H1 (cell line): ENCODE data around the gene THAP7. TPM values are rescaled to one million over a fixed set of nuclear protein-coding genes. Genes with fewer than 3 reads are reported as not detected.

Experiments
- CTCF ChIA-PET: fragments of 300-600 bp; sonication (Branson Sonifier 250); formaldehyde crosslinking; loops from one replicate; lab custom pipeline; 2021; ENCODE audit not compliant: partially characterized antibody; lab: Charles Lee
- POLR2A ChIA-PET: fragments of 300-600 bp; sonication (Branson Sonifier 250); formaldehyde crosslinking; loops from one replicate; lab custom pipeline; 2021; ENCODE audit warnings: inconsistent platforms; ENCODE audit not compliant: partially characterized antibody; lab: Charles Lee
- DNase-seq, 2 experiments: peaks; one replicate each; pipeline versions ENCODE4 v3.0.0 to v3.0.0-alpha.2; 2010 to 2022; ENCODE audit warnings: low spot score in 2 of 2, low read depth in 1 of 2, mixed read lengths in 1 of 2
- FAIRE-seq: peaks from 2 replicates; lab custom pipeline; 2011; peaks lifted over from hg19 to GRCh38; lab: Jason Lieb, UNC
- H2AFZ ChIP-seq: 2 replicates; pipeline ENCODE4 v1.8.1; 2012; ENCODE audit warnings: low read length, inconsistent platforms
- H2AK5ac ChIP-seq: 2 replicates; pipeline ENCODE4 v1.6.1; 2013; ENCODE audit warnings: low read depth, low read length
- H2BK120ac ChIP-seq: replicated peaks from 2 replicates; pipeline ENCODE3; 2013; ENCODE audit warnings: low read depth, low read length, inconsistent platforms
- H2BK12ac ChIP-seq: 2 replicates; pipeline ENCODE4 v1.6.1; 2013; ENCODE audit warnings: low read depth, low read length
- H2BK15ac ChIP-seq: 2 replicates; pipeline ENCODE4 v1.6.1; 2013; ENCODE audit warnings: low read length
- H2BK20ac ChIP-seq: 2 replicates; pipeline ENCODE4 v1.6.1; 2013; ENCODE audit warnings: low read length
- H2BK5ac ChIP-seq: 2 replicates; pipeline ENCODE4 v1.6.1; 2013; ENCODE audit warnings: low read depth, low read length
- H3K14ac ChIP-seq: 2 replicates; pipeline ENCODE4 v1.6.1; 2013; ENCODE audit warnings: inconsistent platforms; ENCODE audit not compliant: insufficient read length
- H3K18ac ChIP-seq: 2 replicates; pipeline ENCODE4 v1.6.1; 2013; ENCODE audit warnings: low read length; ENCODE audit errors: extremely low read depth
- H3K23ac ChIP-seq: 2 replicates; pipeline ENCODE4 v1.6.1; 2013; ENCODE audit warnings: inconsistent platforms; ENCODE audit not compliant: insufficient read length
- H3K23me2 ChIP-seq: 2 replicates; pipeline ENCODE4 v1.6.1; 2013; ENCODE audit warnings: low read depth, low read length
- H3K27ac ChIP-seq: 2 replicates; pipeline ENCODE4 v1.6.1; 2011; ENCODE audit warnings: low read depth, low read length, inconsistent platforms
- H3K27me3 ChIP-seq, 4 experiments: replicated peaks in 1 of 4; 1 replicate in 1 of 4; 2 replicates in 3 of 4; pipeline versions ENCODE4 v1.6.1 to v1.8.1; 2011 to 2013; ENCODE audit warnings: low read length in 3 of 4, mild to moderate bottlenecking in 3 of 4, inconsistent platforms in 2 of 4, mixed read lengths in 2 of 4, moderate library complexity in 1 of 4; ENCODE audit not compliant: control insufficient read depth in 3 of 4, insufficient read depth in 3 of 4; ENCODE audit errors: extremely low read depth in 1 of 4
- H3K36me3 ChIP-seq, 4 experiments: 2 replicates each; pipeline versions ENCODE4 v1.6.1 to v1.8.1; 2011 to 2013; ENCODE audit warnings: mild to moderate bottlenecking in 4 of 4, low read length in 3 of 4, moderate library complexity in 2 of 4, control low read depth in 1 of 4, inconsistent platforms in 1 of 4; ENCODE audit not compliant: insufficient read depth in 4 of 4, control insufficient read depth in 2 of 4
- H3K4ac ChIP-seq: replicated peaks from 2 replicates; pipeline ENCODE3; 2013; ENCODE audit warnings: low read length, low read depth, mixed read lengths, inconsistent platforms; ENCODE audit not compliant: insufficient read length
- H3K4me1 ChIP-seq, 4 experiments: replicated peaks in 1 of 4; 1 replicate in 1 of 4; 2 replicates in 3 of 4; pipeline versions ENCODE4 v1.6.1 to v1.8.1; 2011 to 2013; ENCODE audit warnings: low read length in 3 of 4, inconsistent platforms in 2 of 4, mixed read lengths in 1 of 4; ENCODE audit not compliant: insufficient read depth in 4 of 4, control insufficient read depth in 3 of 4
- H3K4me2 ChIP-seq, 2 experiments: 2 replicates each; pipeline versions ENCODE4 v1.6.1 to v1.8.1; 2011 to 2013; ENCODE audit warnings: low read depth in 2 of 2, low read length in 2 of 2, control low read depth in 1 of 2, inconsistent platforms in 1 of 2, mild to moderate bottlenecking in 1 of 2; ENCODE audit not compliant: insufficient read depth in 1 of 2
- H3K4me3 ChIP-seq, 4 experiments: fragments of 200-600, 300-600 bp in 1 of 4; sonication (generic), shearing (Covaris generic), sonication (Bioruptor Twin) in 1 of 4; 2 replicates each; pipeline versions ENCODE4 v1.5.1 to v1.8.1; 2011 to 2016; ENCODE audit warnings: low read length in 4 of 4, low read depth in 3 of 4, control low read depth in 2 of 4, inconsistent platforms in 2 of 4, mild to moderate bottlenecking in 2 of 4, mixed read lengths in 1 of 4, moderate library complexity in 1 of 4; ENCODE audit not compliant: insufficient read depth in 2 of 4; ENCODE audit errors: extremely low read depth in 1 of 4
- H3K56ac ChIP-seq: replicated peaks from 2 replicates; pipeline ENCODE3; 2013; ENCODE audit warnings: low read depth, mild to moderate bottlenecking, mixed read lengths, low read length, inconsistent platforms; ENCODE audit not compliant: insufficient read length
- H3K79me1 ChIP-seq: 2 replicates; pipeline ENCODE4 v1.6.1; 2013; ENCODE audit warnings: low read depth, low read length, control low read depth
- H3K79me2 ChIP-seq, 2 experiments: 2 replicates each; pipeline versions ENCODE4 v1.6.1 to v1.8.1; 2012 to 2013; ENCODE audit warnings: low read length in 2 of 2, mild to moderate bottlenecking in 2 of 2, inconsistent platforms in 1 of 2; ENCODE audit not compliant: insufficient read depth in 2 of 2, control insufficient read depth in 1 of 2
- H3K9ac ChIP-seq, 4 experiments: replicated peaks in 1 of 4; 1 replicate in 1 of 4; 2 replicates in 3 of 4; pipeline versions ENCODE4 v1.6.1 to v1.8.1; 2011 to 2013; ENCODE audit warnings: low read depth in 3 of 4, low read length in 3 of 4, control low read depth in 2 of 4, mild to moderate bottlenecking in 2 of 4, moderate library complexity in 2 of 4, inconsistent platforms in 1 of 4; ENCODE audit errors: extremely low read depth in 1 of 4
- H3K9me3 ChIP-seq, 2 experiments: 2 replicates each; pipeline versions ENCODE4 v1.6.1 to v1.8.1; 2012 to 2013; ENCODE audit warnings: mild to moderate bottlenecking in 2 of 2, moderate library complexity in 2 of 2, control low read depth in 1 of 2, inconsistent platforms in 1 of 2, low read depth in 1 of 2, low read length in 1 of 2, mixed read lengths in 1 of 2; ENCODE audit not compliant: insufficient read depth in 2 of 2
- H4K20me1 ChIP-seq, 2 experiments: replicated peaks in 1 of 2; 2 replicates each; pipeline versions ENCODE3 to v1.8.1; 2011 to 2013; ENCODE audit warnings: inconsistent platforms in 2 of 2, low read length in 2 of 2, mild to moderate bottlenecking in 1 of 2; ENCODE audit not compliant: insufficient read depth in 2 of 2, control insufficient read depth in 1 of 2
- H4K5ac ChIP-seq: 2 replicates; pipeline ENCODE4 v1.6.1; 2013; ENCODE audit warnings: low read length, low read depth, mixed read lengths, inconsistent platforms; ENCODE audit not compliant: insufficient read length
- H4K8ac ChIP-seq: 2 replicates; pipeline ENCODE4 v1.8.0; 2013; ENCODE audit warnings: mild to moderate bottlenecking, moderate library complexity, low read length, inconsistent platforms; ENCODE audit not compliant: insufficient read depth; ENCODE audit errors: extremely low read depth
- H4K91ac ChIP-seq: replicated peaks from 2 replicates; pipeline ENCODE3; 2013; ENCODE audit warnings: low read length, mixed read lengths, inconsistent platforms; ENCODE audit not compliant: insufficient read length
- ASH2L ChIP-seq: fragments of 200-600, 300-600 bp; sonication (generic); IDR thresholded peaks from one replicate; pipeline ENCODE4 v1.7.1; 2017; ENCODE audit warnings: low read length
- BCL11A ChIP-seq, 2 experiments: IDR thresholded peaks; one replicate each; pipeline ENCODE4 v1.6.1; 2011; ENCODE audit warnings: low read depth in 2 of 2, low read length in 2 of 2, mild to moderate bottlenecking in 2 of 2
- CBX5 ChIP-seq: fragments of 300-800, 300-1000 bp; sonication (generic); IDR thresholded peaks from 2 replicates; pipeline ENCODE4 v1.7.1; 2016; ENCODE audit warnings: antibody characterized with exemption, low read length, low read depth
- CHD2 ChIP-seq: IDR thresholded peaks from 2 replicates; pipeline ENCODE4 v1.6.1; 2012; ENCODE audit warnings: low read length, improper control_type of control experiment
- HDAC2 ChIP-seq, 2 experiments: fragments of 300-600 bp in 1 of 2; sonication (generic) in 1 of 2; IDR thresholded peaks; 2 replicates each; pipeline ENCODE4 v1.6.1; 2011 to 2012; ENCODE audit warnings: low read depth in 2 of 2, low read length in 2 of 2, mild to moderate bottlenecking in 2 of 2, moderate library complexity in 2 of 2, borderline replicate concordance in 1 of 2, inconsistent platforms in 1 of 2
- MAFK ChIP-seq: IDR thresholded peaks from 2 replicates; pipeline ENCODE4 v1.6.1; 2012; ENCODE audit warnings: low read depth, mild to moderate bottlenecking, improper control_type of control experiment, low read length
- NANOG ChIP-seq: IDR thresholded peaks from 2 replicates; pipeline ENCODE4 v1.6.1; 2011; ENCODE audit warnings: low read length, low read depth, mild to moderate bottlenecking, inconsistent platforms; ENCODE audit not compliant: insufficient read depth, poor library complexity, severe bottlenecking
- PHF8 ChIP-seq: fragments of 200-600 bp; sonication (generic); conservative IDR thresholded peaks from 2 replicates; pipeline ENCODE4 v1.7.1; 2012; ENCODE audit warnings: low read depth, mild to moderate bottlenecking, inconsistent platforms, low read length, moderate library complexity
- POLR2A ChIP-seq, 2 experiments: IDR thresholded peaks; 1 replicate in 1 of 2; 2 replicates in 1 of 2; pipeline ENCODE4 v1.6.1; 2011; ENCODE audit warnings: low read depth in 2 of 2, low read length in 2 of 2, mild to moderate bottlenecking in 2 of 2; ENCODE audit errors: control extremely low read depth in 1 of 2
- RFX5 ChIP-seq: IDR thresholded peaks from 2 replicates; pipeline ENCODE4 v1.6.1; 2011; ENCODE audit warnings: low read depth, low read length, improper control_type of control experiment, borderline replicate concordance
- SUZ12 ChIP-seq: fragments of 200-600 bp; sonication (generic); IDR thresholded peaks from 2 replicates; pipeline ENCODE4 v1.6.1; 2012; ENCODE audit warnings: mild to moderate bottlenecking, inconsistent platforms, low read length, moderate library complexity, mixed read lengths
- ZNF274 ChIP-seq: IDR thresholded peaks from 2 replicates; pipeline ENCODE4 v1.7.0; 2012; ENCODE audit warnings: low read length, borderline replicate concordance; ENCODE audit errors: extremely low read depth
- WGBS, 2 experiments: shearing (Covaris generic) in 1 of 2; methylation state at CpG; one replicate each; pipeline versions ENCODE4 v1.1.6 to v1.1.7; 2013 to 2015; ENCODE audit warnings: low lambda C conversion rate in 2 of 2, mixed read lengths in 2 of 2, inconsistent platforms in 1 of 2, low coverage in 1 of 2, missing lambda C conversion rate in 1 of 2; ENCODE audit not compliant: insufficient replicate concordance in 2 of 2, insufficient coverage in 1 of 2, insufficient read length in 1 of 2; ENCODE audit errors: extremely low coverage in 1 of 2, missing lambda C conversion rate in 1 of 2; 5-methylcytosine and 5-hydroxymethylcytosine counted together
- polyA plus RNA-seq, 7 experiments: library from polyadenylated mRNA; depleted of rRNA in 3 of 7; stranded (reverse) in 5 of 7; unstranded in 2 of 7; fragments of >200 nt in 5 of 7; fragments of 200-250 nt in 2 of 7; gene quantifications; 1 replicate in 5 of 7; 2 replicates in 1 of 7; 4 replicates in 1 of 7; pipeline versions ENCODE4 v1.2.1 to v1.2.3, GENCODE V29; 2011 to 2013; ENCODE audit warnings: missing spikeins in 2 of 7, mixed read lengths in 2 of 7
- total RNA-seq: library from RNA; stranded (reverse); fragmentation: NEBNext Ultra II Directional; extraction: Animal tissue kit (Norgen Biotek cat#: 25700); gene quantifications from 2 replicates; pipeline ENCODE4 v1.2.1, GENCODE V29; 2021

THAP7 gene
- total and polyA plus RNA-seq, 2 of the 8 experiments (the other 6 are each of a cell fraction or from before 2014, with no cell fraction given) = 16.9 to 32.5 TPM

DNA sequence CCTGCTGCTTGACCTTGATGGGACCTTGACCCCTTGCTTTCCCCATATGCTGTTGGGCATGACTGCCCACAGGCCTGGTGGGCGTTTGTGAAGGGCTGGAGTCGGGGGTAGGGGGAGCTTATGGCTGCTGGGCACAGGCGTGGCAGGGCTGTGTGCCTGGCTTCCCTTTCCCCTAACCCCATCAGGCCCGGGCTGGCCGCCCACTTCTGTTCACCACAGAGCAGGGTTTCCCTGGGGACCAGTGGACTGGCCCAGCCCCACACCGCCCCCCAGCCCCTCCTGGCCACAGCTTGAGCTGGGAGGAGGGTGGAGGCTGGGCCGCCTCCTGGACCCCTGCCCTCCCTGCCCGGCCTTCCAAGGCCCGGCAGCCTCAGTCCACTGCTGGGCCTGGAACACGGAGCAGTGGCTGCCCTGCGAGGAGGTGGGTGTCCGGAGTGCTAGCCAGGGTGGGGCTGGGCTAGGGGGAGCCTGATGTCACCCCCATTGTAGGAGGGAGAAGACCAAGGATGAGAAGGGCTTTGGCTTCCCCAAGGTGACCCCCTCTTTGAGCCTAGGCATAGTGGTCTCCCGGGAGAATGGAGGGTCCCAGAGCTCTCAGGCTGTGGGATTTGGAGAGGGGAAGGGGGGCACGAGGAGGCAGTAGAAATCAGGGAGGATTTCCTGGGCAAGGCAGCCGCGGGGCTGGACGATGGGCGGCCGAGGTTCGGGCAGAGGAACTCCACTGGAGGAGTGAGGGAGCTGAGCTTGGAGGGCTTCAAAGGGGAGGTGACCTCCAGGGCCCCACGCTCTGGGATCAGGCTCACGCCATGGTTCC lies 34.8 kb downstream of the THAP7 start, which contains the start of gene AIFM3:
Gene AIFM3, plus strand, starts transcription at position 373 of the 814 bp plus-strand sequence. CDS start 690 bp downstream, outside the sequence.
- ChIA-PET POLR2A (interaction anchor here (0.6 to 2.2 kb wide), 4 partner anchors 9 to 79 kb away, joined by 4 to 15 read pairs (median 6); no protein-coding TSS in a partner anchor), CTCF (interaction anchor here (0.7 to 10.9 kb wide), 6 partner anchors 9 to 82 kb away, joined by 3 to 115 read pairs (median 9); partner anchors contain the start of gene THAP7)
- Histone ChIP-seq H3K27ac (no peak within 1 kb of the TSS), H3K27me3 (peaks cover 34 to 70% (median 60%) of the 10 kb centered on the region in 4 experiments), H3K9ac (no peak within 1 kb of the TSS), H3K23me2 (peaks cover 2% of the 10 kb centered on the region; the same call in 1 of the 2 replicates), H4K5ac (no peak within 1 kb of the TSS), H3K4me1 (peaks cover 0 to 19% (median 13%) of the 10 kb centered on the region in 4 experiments; a peak in 6 of 7 replicates), H3K9me3 (no peaks in the 10 kb centered on the region), H2BK20ac (no peak within 1 kb of the TSS), H3K79me1 (no peaks in the 10 kb centered on the region), H3K4me3 (peak within 1 kb of the TSS in 1 of 4 experiments; percentile 39; a peak in 2 of 8 replicates), H3K56ac (no peak within 1 kb of the TSS), H3K23ac (no peak within 1 kb of the TSS), H2BK12ac (no peak within 1 kb of the TSS), H2BK120ac (no peak within 1 kb of the TSS), H2AK5ac (no peak within 1 kb of the TSS), H4K8ac (peak within 1 kb of the TSS; percentile 36), H3K36me3 (no peaks in the 10 kb centered on the region), H2BK5ac (no peak within 1 kb of the TSS), H2BK15ac (no peak within 1 kb of the TSS), H3K18ac (no peak within 1 kb of the TSS; the same call in 1 of the 2 replicates), H3K4ac (no peak within 1 kb of the TSS), H3K79me2 (no peaks in the 10 kb centered on the region), H2AFZ (no peak within 1 kb of the TSS), H4K20me1 (peaks cover 6 to 11% of the 10 kb centered on the region in 2 experiments), H3K14ac (no peak within 1 kb of the TSS), H3K4me2 (peak within 1 kb of the TSS; percentile 35 to 61), H4K91ac (no peak within 1 kb of the TSS)
- DNase-seq (no peak), FAIRE-seq (no peak)
- WGBS, 2 experiments = 77% methylated on average over 16 of the region's 22 CpGs; no CpG with 5 or more reads in 1 of the 2 experiments
- TF ChIP-seq SUZ12 (no peak), NANOG (no peak), RFX5 (no peak), ASH2L (no peak), PHF8 (no peak), ZNF274 (no peak), POLR2A (IDR thresholded peaks at IDR 0.05; ENCODE audit: control extremely low read depth in 1 of 2, low read depth in 2 of 2, low read length in 2 of 2) (no peak), HDAC2 (IDR thresholded peaks at IDR 0.05; ENCODE audit: borderline replicate concordance in 1 of 2, low read depth in 2 of 2, low read length in 2 of 2) (no peak), CBX5 (no peak), CHD2 (no peak), BCL11A (IDR thresholded peaks at IDR 0.05; ENCODE audit: low read depth in 2 of 2, low read length in 2 of 2) (no peak), MAFK (no peak)
